HepG2 (cell line): ENCODE results near the gene PCED1B. TPM values are rescaled to one million over a fixed set of nuclear protein-coding genes. Genes with fewer than 3 reads are reported as not detected.

Experiments used
- ATAC-seq: fragments of 200-7000 bp; cut with Tn5 transposase; 3 replicates; pipeline ENCODE4 v1.9.1; 2020; ENCODE audit warnings: mild to moderate bottlenecking, moderate library complexity
- BruUV-seq: library from RNA; stranded (reverse); fragments of 400-500 nt; replicated peaks from 2 replicates; lab custom pipeline; 2021; lab: Mats Ljungman, UMichigan
- CTCF ChIA-PET: fragments of 300-600 bp; formaldehyde crosslinking; extraction: SDS; loops from one replicate; lab custom pipeline; 2021; ENCODE audit warnings: low total read pairs, inconsistent platforms, low intra/inter-chr PET ratio; lab: Yijun Ruan, JAX
- POLR2A ChIA-PET: fragments of 350-600 bp; sonication (Branson Sonifier 250); formaldehyde crosslinking; loops from one replicate; lab custom pipeline; 2020; ENCODE audit warnings: antibody characterized with exemption, inconsistent platforms; lab: Yijun Ruan, JAX
- DNase-seq: peaks from one replicate; pipeline ENCODE4 v3.0.0-alpha.2; 2015; ENCODE audit warnings: low spot score
- FAIRE-seq: peaks from 3 replicates; lab custom pipeline; 2011; peaks lifted over from hg19 to GRCh38; lab: Jason Lieb, UNC
- H2AFZ ChIP-seq: one replicate; pipeline ENCODE4 v1.6.1; 2011; ENCODE audit warnings: low read length, inconsistent platforms
- H3K27ac ChIP-seq: fragments of 300-600 bp; 3 replicates; pipeline ENCODE4 v1.8.0; 2011; ENCODE audit warnings: mixed run types, mild to moderate bottlenecking, mixed read lengths, low read length, inconsistent platforms; ENCODE audit not compliant: insufficient read depth; ENCODE audit errors: extremely low read length
- H3K27me3 ChIP-seq, 2 experiments: fragments of 200-600 bp in 1 of 2; 2 replicates in 1 of 2; 3 replicates in 1 of 2; pipeline versions ENCODE4 v1.6.0 to v1.8.0; 2011; ENCODE audit warnings: low read length in 2 of 2, mild to moderate bottlenecking in 2 of 2, moderate library complexity in 2 of 2, inconsistent platforms in 1 of 2; ENCODE audit not compliant: insufficient read depth in 2 of 2, control insufficient read depth in 1 of 2
- H3K36me3 ChIP-seq, 2 experiments: fragments of 200-600 bp in 1 of 2; replicated peaks in 1 of 2; 2 replicates in 1 of 2; 3 replicates in 1 of 2; pipeline versions ENCODE4 v1.5.1 to v1.8.0; 2011; ENCODE audit warnings: low read length in 2 of 2, inconsistent platforms in 1 of 2; ENCODE audit not compliant: insufficient read depth in 2 of 2, control insufficient read depth in 1 of 2
- H3K4me1 ChIP-seq: 2 replicates; pipeline ENCODE4 v1.5.1; 2012; ENCODE audit warnings: low read length, inconsistent platforms; ENCODE audit not compliant: insufficient read depth
- H3K4me2 ChIP-seq: 2 replicates; pipeline ENCODE4 v1.6.0; 2011; ENCODE audit warnings: low read depth, low read length, inconsistent platforms
- H3K4me3 ChIP-seq, 3 experiments: fragments of 200-600 bp in 1 of 3; sonication (generic), shearing (Covaris generic) in 1 of 3; replicated peaks in 1 of 3; 2 replicates each; pipeline ENCODE4 v1.5.1; 2011 to 2016; ENCODE audit warnings: low read length in 3 of 3, inconsistent platforms in 2 of 3, low read depth in 2 of 3, mild to moderate bottlenecking in 2 of 3, control low read depth in 1 of 3, mixed read lengths in 1 of 3; ENCODE audit not compliant: insufficient read depth in 1 of 3
- H3K79me2 ChIP-seq: one replicate; pipeline ENCODE4 v1.6.1; 2011; ENCODE audit warnings: low read length, inconsistent platforms; ENCODE audit not compliant: insufficient read depth
- H3K9ac ChIP-seq: 2 replicates; pipeline ENCODE4 v1.6.0; 2011; ENCODE audit warnings: mild to moderate bottlenecking, low read depth, low read length, inconsistent platforms; ENCODE audit not compliant: insufficient read depth
- H3K9me3 ChIP-seq: 2 replicates; pipeline ENCODE4 v1.5.1; 2012; ENCODE audit warnings: mild to moderate bottlenecking, low read length
- H4K20me1 ChIP-seq: 2 replicates; pipeline ENCODE4 v1.6.0; 2011; ENCODE audit warnings: inconsistent platforms, mild to moderate bottlenecking, low read length, moderate library complexity; ENCODE audit not compliant: insufficient read depth
- AHDC1 ChIP-seq: sonication (generic); formaldehyde crosslinking; IDR thresholded peaks from 2 replicates; pipeline ENCODE4 v1.5.1; 2020; ENCODE audit warnings: mild to moderate bottlenecking, missing genetic modification reagents, borderline replicate concordance
- GATA4 ChIP-seq: sonication (generic); IDR thresholded peaks from 2 replicates; pipeline ENCODE4 v1.6.1; 2016; ENCODE audit warnings: antibody characterized with exemption, low read depth, borderline replicate concordance
- PITX1 ChIP-seq: sonication (generic); formaldehyde crosslinking; IDR thresholded peaks from 2 replicates; pipeline ENCODE4 v1.5.1; 2020; ENCODE audit warnings: mild to moderate bottlenecking, missing genetic modification reagents
- TCF7 ChIP-seq: sonication (generic); IDR thresholded peaks from 2 replicates; pipeline ENCODE4 v1.6.1; 2016; ENCODE audit warnings: antibody characterized with exemption, low read depth
- ZBTB40 ChIP-seq, 2 experiments: fragments of 450-650 bp in 1 of 2; sonication (generic) in 1 of 2; formaldehyde crosslinking in 1 of 2; IDR thresholded peaks; 2 replicates each; pipeline versions ENCODE4 v1.6.1 to v1.8.0; 2016 to 2022; ENCODE audit warnings: antibody characterized with exemption in 1 of 2, mild to moderate bottlenecking in 1 of 2, missing genetic modification reagents in 1 of 2
- ZFP36L2 ChIP-seq: sonication (generic); formaldehyde crosslinking; IDR thresholded peaks from 2 replicates; pipeline ENCODE4 v1.4.0; 2020; ENCODE audit warnings: missing genetic modification reagents
- ZNF550 ChIP-seq: sonication (generic); formaldehyde crosslinking; IDR thresholded peaks from 2 replicates; pipeline ENCODE4 v1.4.0; 2020; ENCODE audit warnings: mild to moderate bottlenecking, missing genetic modification reagents, borderline replicate concordance
- WGBS: methylation state at CpG from one replicate; pipeline ENCODE4 v1.1.6; 2017; ENCODE audit warnings: low lambda C conversion rate; 5-methylcytosine and 5-hydroxymethylcytosine counted together
- in situ Hi-C: cut with HindIII; loops from 2 replicates; pipeline ENCODE4 v1.10.0; 2017; ENCODE audit warnings: low pct_unique_long_range_greater_than_20kb; ENCODE audit not compliant: extremely low pct_ligation_motif_present
- intact Hi-C: fragments of 100-400 bp; cut with micrococcal nuclease; formaldehyde crosslinking; loops from one replicate; pipeline ENCODE4 v1.10.0; 2022; ENCODE audit not compliant: unreplicated experiment
- polyA plus RNA-seq, 8 experiments: library from polyadenylated mRNA; depleted of rRNA in 3 of 8; stranded (reverse) in 7 of 8; unstranded in 1 of 8; fragments of >200 nt; fragmentation: Illumina TruSeq in 4 of 8; extraction: Trizol in 4 of 8; gene quantifications; 2 replicates each; pipeline versions ENCODE4 v1.2.1 to v1.2.3, GENCODE V29; 2011 to 2016; ENCODE audit warnings: low read depth in 4 of 8, missing spikeins in 1 of 8, mixed read lengths in 1 of 8; ENCODE audit not compliant: insufficient read depth in 1 of 8
- total RNA-seq, 5 experiments: library from RNA; depleted of rRNA; stranded (reverse); fragments of >200 nt; fragmentation: Illumina TruSeq; extraction: Trizol; gene quantifications; 2 replicates each; pipeline ENCODE4 v1.2.3, GENCODE V29; 2016; ENCODE audit warnings: low read depth in 1 of 5

Gene PCED1B
- total and polyA plus RNA-seq, 2 of the 13 experiments (the other 11 are each of a cell fraction or from before 2014, with no cell fraction given), result 0.11 to 0.37 TPM

- intact Hi-C loops, result no loop called here
- H3K4me2 ChIP-seq, result no peak overlapping the region
- FAIRE-seq, result no peak
- ATAC-seq, result no peak
- H4K20me1 ChIP-seq, result no peaks in the 10 kb centered on the region
- H3K9me3 ChIP-seq, result no peaks in the 10 kb centered on the region
- no TSS peak for BruUV-seq
- H3K27me3 ChIP-seq, result peaks cover 4 to 23% of the 10 kb centered on the region in 2 experiments
- in situ Hi-C loops, result no loop called here
- H3K4me3 ChIP-seq, result no peak overlapping the region
- no peak overlapping the region for H3K9ac ChIP-seq
- no peak overlapping the region for H3K27ac ChIP-seq
- DNase-seq, result no peak
- ChIA-PET POLR2A (no interaction called here), CTCF (no interaction called here)
- no peaks in the 10 kb centered on the region for H3K79me2 ChIP-seq
- H2AFZ ChIP-seq, result no peak overlapping the region
- H3K36me3 ChIP-seq, result no peaks in the 10 kb centered on the region
- WGBS, result 37% methylated on average over 7 of the region's 7 CpGs
- H3K4me1 ChIP-seq, result 0 out of 2 replicates have a peak, but pooled peaks cover 5% of the 10 kb centered on the region
- no peak for TF ChIP-seq ZFP36L2 (CRISPR knock-in tag)
- no peak for TF ChIP-seq ZNF550
- no peak for TF ChIP-seq GATA4
- no peak for TF ChIP-seq TCF7
- TF ChIP-seq ZBTB40 (IDR thresholded peaks at IDR 0.05), result no peak
- no peak for TF ChIP-seq ZBTB40 (CRISPR knock-in tag; IDR thresholded peaks at IDR 0.05)
- no peak for TF ChIP-seq AHDC1 (CRISPR knock-in tag)
- no peak for TF ChIP-seq PITX1
These were observed 4.0 kb upstream of the PCED1B start for GRCh38 chr12:47075192-47076084.
